ENCODE data around the gene WDPCP. TPM values are rescaled to one million over a fixed set of nuclear protein-coding genes. Genes with fewer than 3 reads are reported as not detected.
"Not testable (repeated sequence)": the region's sequence is repeated elsewhere in the genome, so short reads cannot be mapped to it uniquely, and the experiment has no call there.

WDPCP gene
- total RNA-seq, 4 donors from 2014 or later = 7.1 to 19.9 (median 9.6) TPM

DNA sequence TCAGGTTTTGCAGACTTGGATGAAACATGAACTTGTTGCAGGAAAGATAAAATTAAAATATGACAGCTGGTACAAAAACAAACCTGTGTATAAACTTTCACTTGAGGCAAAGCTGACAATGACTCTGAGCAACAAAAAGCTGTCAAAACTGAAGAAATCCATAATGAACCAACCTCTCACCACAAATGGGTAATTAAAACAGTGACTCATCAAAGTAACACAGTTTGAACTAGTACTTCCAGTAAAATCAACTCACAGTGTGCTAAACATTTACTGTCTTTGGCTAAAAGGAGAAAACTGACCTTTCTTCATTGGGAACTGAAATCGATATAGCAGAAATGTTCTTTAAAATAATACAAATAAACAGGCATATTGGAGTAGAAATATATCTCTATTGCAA, 209.7 kb downstream of the WDPCP start:
- no peak for TF ChIP-seq POLR2A (IDR thresholded peaks at IDR 0.05)
- TF ChIP-seq, protein P1, sequence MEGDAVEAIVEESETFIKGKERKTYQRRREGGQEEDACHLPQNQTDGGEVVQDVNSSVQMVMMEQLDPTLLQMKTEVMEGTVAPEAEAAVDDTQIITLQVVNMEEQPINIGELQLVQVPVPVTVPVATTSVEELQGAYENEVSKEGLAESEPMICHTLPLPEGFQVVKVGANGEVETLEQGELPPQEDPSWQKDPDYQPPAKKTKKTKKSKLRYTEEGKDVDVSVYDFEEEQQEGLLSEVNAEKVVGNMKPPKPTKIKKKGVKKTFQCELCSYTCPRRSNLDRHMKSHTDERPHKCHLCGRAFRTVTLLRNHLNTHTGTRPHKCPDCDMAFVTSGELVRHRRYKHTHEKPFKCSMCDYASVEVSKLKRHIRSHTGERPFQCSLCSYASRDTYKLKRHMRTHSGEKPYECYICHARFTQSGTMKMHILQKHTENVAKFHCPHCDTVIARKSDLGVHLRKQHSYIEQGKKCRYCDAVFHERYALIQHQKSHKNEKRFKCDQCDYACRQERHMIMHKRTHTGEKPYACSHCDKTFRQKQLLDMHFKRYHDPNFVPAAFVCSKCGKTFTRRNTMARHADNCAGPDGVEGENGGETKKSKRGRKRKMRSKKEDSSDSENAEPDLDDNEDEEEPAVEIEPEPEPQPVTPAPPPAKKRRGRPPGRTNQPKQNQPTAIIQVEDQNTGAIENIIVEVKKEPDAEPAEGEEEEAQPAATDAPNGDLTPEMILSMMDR (IDR thresholded peaks at IDR 0.05) = no peak
- no peak for TF ChIP-seq POLR2AphosphoS5 (IDR thresholded peaks at IDR 0.05)
- no peak for TF ChIP-seq EP300 (IDR thresholded peaks at IDR 0.05)
- no peak overlapping the region for H3K4me3 ChIP-seq
- 58 to 87% methylated on average over 1 of the region's 1 CpG for WGBS, 2 donors (ENCODE audit: low coverage in 1 of 2)

DNA sequence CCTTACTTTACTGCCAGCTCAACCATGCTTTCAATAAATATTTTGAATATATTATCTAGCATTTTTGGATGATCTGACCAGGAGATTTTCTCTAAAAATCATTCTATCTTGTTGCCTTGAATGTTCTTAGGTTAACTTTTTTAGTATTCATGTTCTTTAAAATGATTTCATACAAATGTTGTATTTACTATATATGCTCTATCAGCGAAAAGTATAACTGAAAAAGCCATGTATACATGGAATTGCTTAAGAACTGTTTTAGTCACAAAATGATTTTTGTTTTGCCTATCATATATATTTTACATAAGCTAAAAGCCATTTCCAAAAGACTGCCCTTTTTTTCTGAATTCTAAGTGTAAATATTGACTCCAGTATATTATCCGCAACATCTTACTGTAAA, 213.9 kb downstream of the WDPCP start:
- no peak for ATAC-seq

More for the DNA sequence above, 209.7 kb downstream of the WDPCP start:
- no peak overlapping the region for H3K27ac ChIP-seq
- H3K9me3 ChIP-seq = no peaks in the 10 kb centered on the region
- ATAC-seq = no peak
- peaks cover 0 to 11% of the 10 kb centered on the region in 2 donors for H3K36me3 ChIP-seq
- no peaks in the 10 kb centered on the region for H3K27me3 ChIP-seq
- H3K4me1 ChIP-seq = no peaks in the 10 kb centered on the region

DNA sequence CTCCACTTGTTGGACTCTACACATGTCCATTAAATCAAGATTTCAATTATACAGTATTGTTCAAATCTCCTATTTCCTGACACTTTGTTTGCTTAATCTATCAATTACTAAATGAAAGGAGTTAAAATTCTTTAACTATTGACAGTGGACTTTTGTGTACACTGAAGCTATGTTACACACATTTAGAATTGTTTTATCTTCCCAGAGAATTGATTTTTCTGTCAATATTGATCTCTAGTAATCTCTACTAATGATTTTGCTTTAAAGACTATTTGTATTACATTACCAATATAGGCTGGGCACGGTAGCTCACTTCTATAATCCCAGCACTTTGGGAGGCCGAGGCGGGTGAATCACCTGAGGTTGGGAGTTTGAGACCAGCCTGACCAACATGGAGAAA, 215.7 kb downstream of the WDPCP start:
- Histone ChIP-seq H3K27ac (no peak overlapping the region), H3K4me3 (no peak overlapping the region), H3K9me3 (peaks cover 0 to 22% (median 0%) of the 10 kb centered on the region in 3 donors), H3K36me3 (peaks cover 0 to 17% of the 10 kb centered on the region in 2 donors), H3K4me1 (no peaks in the 10 kb centered on the region), H3K27me3 (no peaks in the 10 kb centered on the region)
- no CpG with 5 or more reads among the region's 3 CpGs for WGBS, 2 donors (ENCODE audit: low coverage in 1 of 2)
- no peak for ATAC-seq
- TF ChIP-seq EP300 (IDR thresholded peaks at IDR 0.05) (no peak), POLR2AphosphoS5 (IDR thresholded peaks at IDR 0.05) (no peak), POLR2A (IDR thresholded peaks at IDR 0.05) (no peak)
- TF ChIP-seq, protein P1 (IDR thresholded peaks at IDR 0.05) = no peak

More for the DNA sequence above, 213.9 kb downstream of the WDPCP start:
- no peak overlapping the region for H3K4me3 ChIP-seq
- peaks cover 0 to 22% (median 0%) of the 10 kb centered on the region in 3 donors for H3K9me3 ChIP-seq
- peaks cover 0 to 12% of the 10 kb centered on the region in 2 donors for H3K36me3 ChIP-seq
- no peak overlapping the region for H3K27ac ChIP-seq
- H3K27me3 ChIP-seq = no peaks in the 10 kb centered on the region
- TF ChIP-seq POLR2AphosphoS5 (IDR thresholded peaks at IDR 0.05) (no peak), POLR2A (IDR thresholded peaks at IDR 0.05) (no peak), EP300 (IDR thresholded peaks at IDR 0.05) (no peak)
- TF ChIP-seq, protein P1 (IDR thresholded peaks at IDR 0.05) = no peak
- WGBS, 2 donors (ENCODE audit: low coverage in 1 of 2) = 96 to 98% methylated on average over 2 of the region's 2 CpGs
- H3K4me1 ChIP-seq = no peaks in the 10 kb centered on the region

DNA sequence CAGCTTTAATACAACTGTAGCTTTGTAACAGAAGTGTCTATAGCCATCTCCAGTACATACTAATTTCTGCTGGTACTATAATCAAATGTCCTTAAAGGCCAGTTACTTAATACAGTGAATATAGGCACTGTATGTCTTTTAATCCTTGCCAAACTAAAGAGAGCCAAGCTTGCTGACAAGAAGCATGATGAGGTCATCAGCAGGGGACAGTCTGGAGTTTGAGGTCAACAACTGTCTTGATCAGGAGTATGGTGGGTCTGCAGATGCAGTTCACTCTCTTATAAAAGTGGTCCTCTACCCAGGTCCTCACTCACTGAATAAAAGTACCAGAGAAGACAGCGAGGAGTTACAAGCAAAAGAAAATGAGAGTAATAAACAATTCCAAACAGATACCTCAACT, 219.1 kb downstream of the WDPCP start:
- Histone ChIP-seq H3K4me3 (no peak overlapping the region), H3K27ac (no peak overlapping the region), H3K4me1 (no peaks in the 10 kb centered on the region), H3K9me3 (peaks cover 0 to 22% (median 0%) of the 10 kb centered on the region in 3 donors), H3K36me3 (peaks cover 0 to 14% of the 10 kb centered on the region in 2 donors), H3K27me3 (no peaks in the 10 kb centered on the region)
- no peak for ATAC-seq
- TF ChIP-seq POLR2AphosphoS5 (IDR thresholded peaks at IDR 0.05) = no peak
- 100% methylated on average over 1 of the region's 1 CpG for WGBS, 2 donors (ENCODE audit: low coverage in 1 of 2)

DNA sequence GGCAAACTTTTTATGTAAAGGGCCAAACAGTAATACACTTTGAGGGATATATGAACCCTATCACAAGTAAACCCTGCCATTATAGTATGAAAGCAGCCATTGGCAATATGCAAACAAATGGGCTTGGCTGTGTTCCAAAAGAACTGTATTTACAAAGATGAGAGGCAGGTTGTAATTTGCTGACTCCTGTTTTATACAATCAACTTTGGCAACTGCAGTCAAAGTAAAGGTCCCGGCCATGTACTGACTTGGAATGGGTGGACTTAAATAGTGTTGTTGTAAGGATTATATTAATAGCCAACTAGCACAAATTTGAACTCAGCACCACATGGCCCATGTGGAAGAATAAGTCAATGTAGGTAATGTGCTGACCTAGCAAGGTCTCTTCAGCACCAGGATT, 223.4 kb downstream of the WDPCP start:
- TF ChIP-seq POLR2A (IDR thresholded peaks at IDR 0.05) (no peak), POLR2AphosphoS5 (IDR thresholded peaks at IDR 0.05) (no peak), EP300 (IDR thresholded peaks at IDR 0.05) (no peak)
- TF ChIP-seq, protein P1 (IDR thresholded peaks at IDR 0.05) = no peak
- Histone ChIP-seq H3K36me3 (peaks cover 0 to 11% of the 10 kb centered on the region in 2 donors), H3K27ac (no peak overlapping the region), H3K4me3 (no peak overlapping the region), H3K4me1 (no peaks in the 10 kb centered on the region), H3K27me3 (no peaks in the 10 kb centered on the region), H3K9me3 (peaks cover 0 to 4% (median 0%) of the 10 kb centered on the region in 3 donors)
- no peak for ATAC-seq
- 53 to 86% methylated on average over 1 of the region's 1 CpG for WGBS, 2 donors (ENCODE audit: low coverage in 1 of 2)

DNA sequence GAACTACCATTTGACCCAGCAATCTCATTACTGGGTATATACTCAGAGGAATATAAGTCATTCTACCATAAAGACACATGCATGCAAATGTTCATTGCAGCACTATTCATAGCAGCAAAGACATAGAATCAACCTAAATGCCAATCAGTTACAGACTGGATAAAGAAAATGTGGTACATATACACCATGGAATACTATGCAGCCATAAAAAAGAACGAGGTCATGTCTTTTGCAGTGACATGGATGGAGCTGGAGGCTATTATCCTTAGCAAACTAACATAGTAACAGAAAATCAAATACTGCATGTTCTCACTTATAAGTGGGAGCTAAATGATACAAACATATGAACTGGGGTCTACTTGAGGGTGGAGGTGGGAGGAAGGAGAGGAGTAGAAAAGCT, 230.6 kb downstream of the WDPCP start:
- Histone ChIP-seq H3K36me3 (peaks cover 0 to 19% of the 10 kb centered on the region in 2 donors), H3K9me3 (peaks cover 0 to 25% (median 0%) of the 10 kb centered on the region in 3 donors)
- not testable (repeated sequence) for H3K27ac ChIP-seq, ATAC-seq, H3K4me1 ChIP-seq, H3K4me3 ChIP-seq, H3K27me3 ChIP-seq
- WGBS, 2 donors (ENCODE audit: low coverage in 1 of 2) = 63 to 67% methylated on average over 1 of the region's 1 CpG

Data from gastroesophageal sphincter (tissue), 4 donors.